Measurements from ENCODE around the gene C15orf62.
A peak's percentile ranks its signal among the peaks of the same experiment; 100 is the strongest.

C15orf62 gene

GRCh38 chr15:40755812-40756208 is 14.0 kb upstream of the C15orf62 start:
- peak overlapping the region; percentile 98 for H3K4me3 ChIP-seq (ENCODE audit: low read depth, low read length)
- no peak for TF ChIP-seq CTCF (IDR thresholded peaks at IDR 0.05; ENCODE audit: low read depth, low read length)

- H3K4me3 ChIP-seq (ENCODE audit: low read depth, low read length): no peak overlapping the region
- TF ChIP-seq CTCF (IDR thresholded peaks at IDR 0.05; ENCODE audit: low read depth, low read length): no peak
Observed at GRCh38 chr15:40756938-40757337, 12.8 kb upstream of the C15orf62 start.

GRCh38 chr15:40759961-40760360 is 9.8 kb upstream of the C15orf62 start:
- TF ChIP-seq CTCF (IDR thresholded peaks at IDR 0.05; ENCODE audit: low read depth, low read length): no peak
- H3K4me3 ChIP-seq (ENCODE audit: low read depth, low read length): no peak overlapping the region

GRCh38 chr15:40762919-40763800 is 6.6 kb upstream of the C15orf62 start:
- TF ChIP-seq CTCF (IDR thresholded peaks at IDR 0.05; ENCODE audit: low read depth, low read length): no peak
- peak overlapping the region; percentile 60 for H3K4me3 ChIP-seq (ENCODE audit: low read depth, low read length)

- no peak for TF ChIP-seq CTCF (IDR thresholded peaks at IDR 0.05; ENCODE audit: low read depth, low read length)
- peak within 1 kb of the TSS; percentile 60 for H3K4me3 ChIP-seq (ENCODE audit: low read depth, low read length)
Observed at GRCh38 chr15:40763801-40764628, 5.8 kb upstream of the C15orf62 start, which contains the start of gene GCHFR. Gene GCHFR (plus strand): TSS chr15:40764068. CDS start chr15:40764181, 113 bp downstream.

- H3K4me3 ChIP-seq (ENCODE audit: low read depth, low read length): peak overlapping the region; percentile 60
- TF ChIP-seq CTCF (IDR thresholded peaks at IDR 0.05; ENCODE audit: low read depth, low read length): no peak
Observed at GRCh38 chr15:40764629-40765103, 5.1 kb upstream of the C15orf62 start.
